ENCODE data around the gene SLC37A3. TPM values are rescaled to one million over a fixed set of nuclear protein-coding genes. Genes with fewer than 3 reads are reported as not detected.
"Not testable (repeated sequence)": the region's sequence is repeated elsewhere in the genome, so short reads cannot be mapped to it uniquely, and the experiment has no call there.

The SLC37A3 gene
- total and polyA plus RNA-seq, 3 donors from 2014 or later = 23.8 to 67.3 (median 44.7) TPM

- Histone ChIP-seq H3K4me3 (no peak overlapping the region), H3K9me3 (no peaks in the 10 kb centered on the region), H3K27me3 (no peaks in the 10 kb centered on the region), H3K27ac (no peak overlapping the region), H3K36me3 (ENCODE audit: low read depth, missing control alignments) (no peaks in the 10 kb centered on the region), H3K4me1 (no peaks in the 10 kb centered on the region)
- intact Hi-C loops (cut with DNase I; ENCODE audit: low total_unique reads) = no loop called here
- 85 to 89% methylated on average over 13 of the region's 13 CpGs for WGBS, 2 donors
- TF ChIP-seq CTCF (IDR thresholded peaks at IDR 0.05) = no peak
- TF ChIP-seq POLR2A (IDR thresholded peaks at IDR 0.05) = no peak
- no peak for DNase-seq
Measured at GRCh38 chr7:140348161-140348849, 50.0 kb downstream of the SLC37A3 start.

- H3K36me3 ChIP-seq (ENCODE audit: low read depth, missing control alignments) = no peaks in the 10 kb centered on the region
- H3K4me3 ChIP-seq = no peak overlapping the region
- no peaks in the 10 kb centered on the region for H3K4me1 ChIP-seq
- WGBS, 2 donors = 83 to 91% methylated on average over 5 of the region's 5 CpGs
- DNase-seq = no peak
- no peak for TF ChIP-seq POLR2A (IDR thresholded peaks at IDR 0.05)
- no peak for TF ChIP-seq CTCF (IDR thresholded peaks at IDR 0.05)
- intact Hi-C loops (cut with DNase I; ENCODE audit: low total_unique reads) = no loop called here
- no peaks in the 10 kb centered on the region for H3K27me3 ChIP-seq
- H3K9me3 ChIP-seq = no peaks in the 10 kb centered on the region
- H3K27ac ChIP-seq = no peak overlapping the region
Measured at GRCh38 chr7:140347218-140347617, 51.1 kb downstream of the SLC37A3 start.

- H3K9me3 ChIP-seq = no peaks in the 10 kb centered on the region
- no peaks in the 10 kb centered on the region for H3K27me3 ChIP-seq
- no peaks in the 10 kb centered on the region for H3K4me1 ChIP-seq
- no peaks in the 10 kb centered on the region for H3K36me3 ChIP-seq (ENCODE audit: low read depth, missing control alignments)
- no peak overlapping the region for H3K27ac ChIP-seq
- H3K4me3 ChIP-seq = no peak overlapping the region
- intact Hi-C loops (cut with DNase I; ENCODE audit: low total_unique reads) = no loop called here
- DNase-seq = no peak
- no peak for TF ChIP-seq CTCF (IDR thresholded peaks at IDR 0.05)
- TF ChIP-seq POLR2A (IDR thresholded peaks at IDR 0.05) = no peak
- WGBS, 2 donors = 84 to 89% methylated on average over 3 of the region's 3 CpGs
Measured at GRCh38 chr7:140345426-140345825, 52.9 kb downstream of the SLC37A3 start.

GRCh38 chr7:140342727-140343514 lies 55.4 kb downstream of the SLC37A3 start:
- no peaks in the 10 kb centered on the region for H3K27me3 ChIP-seq
- intact Hi-C loops (cut with DNase I; ENCODE audit: low total_unique reads) = no loop called here
- 71 to 72% methylated on average over 13 of the region's 13 CpGs for WGBS, 2 donors
- no peaks in the 10 kb centered on the region for H3K4me1 ChIP-seq
- H3K4me3 ChIP-seq = no peak overlapping the region
- no peaks in the 10 kb centered on the region for H3K9me3 ChIP-seq
- TF ChIP-seq POLR2A (IDR thresholded peaks at IDR 0.05) (no peak), CTCF (IDR thresholded peaks at IDR 0.05) (peak in 1 of 3 experiments; percentile 29)
- H3K27ac ChIP-seq = no peak overlapping the region
- DNase-seq = peak; percentile 50
- no peaks in the 10 kb centered on the region for H3K36me3 ChIP-seq (ENCODE audit: low read depth, missing control alignments)

GRCh38 chr7:140338959-140339358 lies 59.4 kb downstream of the SLC37A3 start:
- H3K27me3 ChIP-seq; intact Hi-C loops (cut with DNase I; ENCODE audit: low total_unique reads); H3K27ac ChIP-seq; DNase-seq; H3K4me3 ChIP-seq; H3K4me1 ChIP-seq; H3K36me3 ChIP-seq (ENCODE audit: low read depth, missing control alignments); H3K9me3 ChIP-seq: not testable (repeated sequence)
- 93 to 100% methylated on average over 1 of the region's 1 CpG for WGBS, 2 donors
